Sigmoid colon (tissue), 7 donors: ENCODE data around the gene WDR19. TPM values are rescaled to one million over a fixed set of nuclear protein-coding genes. Genes with fewer than 3 reads are reported as not detected.

Experiments used
- DNase-seq: peaks from one replicate; pipeline ENCODE4 v3.0.0-alpha.2; 2019
- H3K27ac ChIP-seq, 4 donors: fragments of 200-600 bp; sonication (generic); one replicate each; pipeline ENCODE4 v1.5.1; 2016 to 2019; ENCODE audit warnings: mild to moderate bottlenecking in 1 of 4
- H3K27me3 ChIP-seq, 3 donors: fragments of 200-600 bp; sonication (generic); one replicate each; pipeline ENCODE4 v1.5.1; 2019; ENCODE audit warnings: mild to moderate bottlenecking in 1 of 3
- H3K36me3 ChIP-seq, 4 donors: fragments of 200-600 bp; sonication (generic); one replicate each; pipeline ENCODE4 v1.5.1; 2016 to 2019
- H3K4me1 ChIP-seq, 4 donors: fragments of 200-600 bp; sonication (generic); one replicate each; pipeline ENCODE4 v1.5.1; 2017 to 2019
- H3K4me3 ChIP-seq, 4 donors: fragments of 200-600 bp; sonication (generic); one replicate each; pipeline ENCODE4 v1.5.1; 2017 to 2019; ENCODE audit warnings: mild to moderate bottlenecking in 2 of 4, moderate library complexity in 1 of 4
- H3K9me3 ChIP-seq, 4 donors: fragments of 200-600 bp in 3 of 4; sonication (generic) in 3 of 4; one replicate each; pipeline versions ENCODE4 v1.5.1 to v1.6.1; 2013 to 2019
- CTCF ChIP-seq, 4 experiments: fragments of 450-650 bp in 3 of 4; fragments of 200-600 bp in 1 of 4; IDR thresholded peaks; one replicate each; pipeline ENCODE4 v1.5.1; 2016 to 2019; ENCODE audit warnings: antibody characterized with exemption in 4 of 4, mild to moderate bottlenecking in 3 of 4, moderate library complexity in 2 of 4
- EP300 ChIP-seq, 4 donors: sonication (generic); formaldehyde crosslinking; IDR thresholded peaks; one replicate each; pipeline ENCODE4 v1.6.1; 2017; ENCODE audit warnings: antibody characterized with exemption in 4 of 4
- POLR2A ChIP-seq, 2 donors: fragments of 450-650 bp; IDR thresholded peaks; one replicate each; pipeline ENCODE4 v1.6.1; 2016; ENCODE audit warnings: antibody characterized with exemption in 2 of 2, mild to moderate bottlenecking in 2 of 2, moderate library complexity in 2 of 2
- POLR2AphosphoS5 ChIP-seq, 4 donors: sonication (generic); formaldehyde crosslinking; IDR thresholded peaks; one replicate each; pipeline ENCODE4 v1.6.1; 2017; ENCODE audit warnings: antibody characterized with exemption in 4 of 4
- WGBS, 2 donors: extraction: QIAGEN DNeasy Blood & Tissue Kit; methylation state at CpG; one replicate each; pipeline ENCODE4 v1.1.7; 2013; 5-methylcytosine and 5-hydroxymethylcytosine counted together
- intact Hi-C: fragments of 100-400 bp; cut with DNase I; formaldehyde crosslinking; loops from one replicate; pipeline ENCODE4 v1.15.1; 2023
- polyA plus RNA-seq, 3 donors: library from polyadenylated mRNA; stranded (reverse); fragments of 200-250 nt; gene quantifications; one replicate each; pipeline ENCODE4 v1.2.3, GENCODE V29; 2013
- total RNA-seq, 4 donors: library from RNA; depleted of rRNA; stranded (reverse); fragments of >200 nt; gene quantifications; one replicate each; pipeline ENCODE4 v1.1.0, GENCODE V29; 2016
- donor health status: healthy with polysubstance abuse.
- donor health status: Bipolar disorder and iron deficiency.
- donor health status: healthy.

WDR19 gene
- total and polyA plus RNA-seq, 7 donors: 3.7 to 62.0 (median 49.9) TPM

- H3K27me3 ChIP-seq: no peaks in the 10 kb centered on the region
- 93 to 96% methylated on average over 2 of the region's 2 CpGs for WGBS, 2 donors
- DNase-seq: no peak
- H3K27ac ChIP-seq: no peak overlapping the region
- H3K9me3 ChIP-seq: no peaks in the 10 kb centered on the region
- intact Hi-C loops: no loop called here
- TF ChIP-seq EP300 (IDR thresholded peaks at IDR 0.05): no peak
- no peak for TF ChIP-seq POLR2AphosphoS5 (IDR thresholded peaks at IDR 0.05)
- no peak for TF ChIP-seq POLR2A (IDR thresholded peaks at IDR 0.05)
- no peak for TF ChIP-seq CTCF (IDR thresholded peaks at IDR 0.05)
- no peak overlapping the region for H3K4me3 ChIP-seq
- H3K36me3 ChIP-seq: peaks cover 0 to 47% (median 1%) of the 10 kb centered on the region in 4 donors
- no peaks in the 10 kb centered on the region for H3K4me1 ChIP-seq
Measured at GRCh38 chr4:39230462-39230861, 48.1 kb downstream of the WDR19 start.

- intact Hi-C loops: no loop called here
- peaks cover 0 to 54% (median 1%) of the 10 kb centered on the region in 4 donors for H3K36me3 ChIP-seq
- H3K27ac ChIP-seq: no peak overlapping the region
- 97 to 98% methylated on average over 3 of the region's 3 CpGs for WGBS, 2 donors
- no peak overlapping the region for H3K4me3 ChIP-seq
- no peak for DNase-seq
- TF ChIP-seq EP300 (IDR thresholded peaks at IDR 0.05): no peak
- TF ChIP-seq POLR2A (IDR thresholded peaks at IDR 0.05): no peak
- no peak for TF ChIP-seq CTCF (IDR thresholded peaks at IDR 0.05)
- TF ChIP-seq POLR2AphosphoS5 (IDR thresholded peaks at IDR 0.05): no peak
- no peaks in the 10 kb centered on the region for H3K4me1 ChIP-seq
- no peaks in the 10 kb centered on the region for H3K27me3 ChIP-seq
- H3K9me3 ChIP-seq: no peaks in the 10 kb centered on the region
Measured at GRCh38 chr4:39231660-39232059, 49.3 kb downstream of the WDR19 start.

- TF ChIP-seq POLR2A (IDR thresholded peaks at IDR 0.05): no peak
- TF ChIP-seq EP300 (IDR thresholded peaks at IDR 0.05): no peak
- no peak for TF ChIP-seq POLR2AphosphoS5 (IDR thresholded peaks at IDR 0.05)
- TF ChIP-seq CTCF (IDR thresholded peaks at IDR 0.05): no peak
- no peaks in the 10 kb centered on the region for H3K27me3 ChIP-seq
- H3K9me3 ChIP-seq: no peaks in the 10 kb centered on the region
- WGBS, 2 donors: 91 to 95% methylated on average over 7 of the region's 7 CpGs
- H3K4me1 ChIP-seq: no peaks in the 10 kb centered on the region
- DNase-seq: no peak
- no peak overlapping the region for H3K27ac ChIP-seq
- no peak overlapping the region for H3K4me3 ChIP-seq
- H3K36me3 ChIP-seq: peaks cover 0 to 57% (median 1%) of the 10 kb centered on the region in 4 donors
- intact Hi-C loops: no loop called here
Measured at GRCh38 chr4:39232100-39232499, 49.8 kb downstream of the WDR19 start.

- 89 to 92% methylated on average over 2 of the region's 2 CpGs for WGBS, 2 donors
Measured at GRCh38 chr4:39233114-39233513, 50.8 kb downstream of the WDR19 start.

More at GRCh38 chr4:39233114-39233513, 50.8 kb downstream of the WDR19 start:
- intact Hi-C loops: no loop called here
- no peaks in the 10 kb centered on the region for H3K4me1 ChIP-seq
- no peak for DNase-seq
- no peaks in the 10 kb centered on the region for H3K9me3 ChIP-seq
- no peak overlapping the region for H3K27ac ChIP-seq
- H3K27me3 ChIP-seq: no peaks in the 10 kb centered on the region
- H3K4me3 ChIP-seq: no peak overlapping the region
- peaks cover 0 to 63% (median 6%) of the 10 kb centered on the region in 4 donors for H3K36me3 ChIP-seq
- TF ChIP-seq POLR2AphosphoS5 (IDR thresholded peaks at IDR 0.05) (no peak), POLR2A (IDR thresholded peaks at IDR 0.05) (no peak), EP300 (IDR thresholded peaks at IDR 0.05) (no peak), CTCF (IDR thresholded peaks at IDR 0.05) (no peak)
